ENCODE results near the gene TSPAN16.

Gene TSPAN16

DNA sequence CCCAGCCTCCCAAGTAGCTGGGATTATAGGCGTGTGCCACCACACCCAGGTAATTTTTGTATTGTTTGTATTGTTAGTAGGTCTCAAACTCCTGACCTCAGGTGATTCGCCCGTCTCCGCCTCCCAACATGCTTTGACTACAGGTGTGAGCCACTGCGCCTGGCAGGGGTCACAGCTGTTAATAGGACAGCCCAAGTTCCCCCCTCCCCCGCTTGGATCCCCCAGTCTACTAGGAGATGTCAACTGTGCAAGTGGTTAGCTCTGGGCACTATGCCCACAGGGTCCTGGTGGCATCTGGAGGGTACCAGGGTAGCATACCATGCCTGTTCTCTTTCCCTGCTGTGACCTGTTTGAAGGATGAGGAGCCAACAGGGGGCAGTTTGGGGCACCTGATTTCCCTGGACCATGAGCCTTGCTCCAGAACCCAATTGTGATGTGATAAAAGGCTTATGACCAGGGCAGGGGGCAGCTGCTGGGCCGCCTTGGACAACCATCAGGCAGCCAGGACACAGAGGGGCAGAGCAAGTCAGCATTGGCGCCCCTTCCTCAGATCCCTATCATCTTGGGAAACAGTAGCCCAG is at the start of gene TSPAN16:
TSPAN16 (plus strand) TSS at position 496 of the 581 bp plus-strand sequence. CDS start 138 bp downstream, outside the sequence.
- DNase-seq = no peak

DNA sequence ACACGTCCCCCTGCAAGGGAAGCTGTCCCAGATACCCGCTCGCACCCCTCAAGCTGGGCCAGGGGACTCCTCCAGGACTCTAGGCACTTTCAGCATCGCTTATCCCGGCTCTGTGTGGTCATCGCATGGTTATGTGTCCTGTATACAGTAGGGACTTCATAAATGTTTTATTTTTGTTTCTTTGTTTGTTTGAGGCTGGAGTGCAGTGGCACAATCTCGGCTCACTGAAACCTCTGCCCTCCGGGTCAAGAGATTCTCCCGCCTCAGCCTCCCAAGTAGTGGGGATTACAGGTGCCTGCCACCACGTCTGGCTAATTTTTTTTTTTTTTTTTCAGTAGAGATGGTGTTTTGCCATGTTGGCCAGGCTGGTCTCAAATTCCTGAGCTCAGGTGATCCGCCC is 49.0 kb upstream of the TSPAN16 start:
- DNase-seq = no peak

DNA sequence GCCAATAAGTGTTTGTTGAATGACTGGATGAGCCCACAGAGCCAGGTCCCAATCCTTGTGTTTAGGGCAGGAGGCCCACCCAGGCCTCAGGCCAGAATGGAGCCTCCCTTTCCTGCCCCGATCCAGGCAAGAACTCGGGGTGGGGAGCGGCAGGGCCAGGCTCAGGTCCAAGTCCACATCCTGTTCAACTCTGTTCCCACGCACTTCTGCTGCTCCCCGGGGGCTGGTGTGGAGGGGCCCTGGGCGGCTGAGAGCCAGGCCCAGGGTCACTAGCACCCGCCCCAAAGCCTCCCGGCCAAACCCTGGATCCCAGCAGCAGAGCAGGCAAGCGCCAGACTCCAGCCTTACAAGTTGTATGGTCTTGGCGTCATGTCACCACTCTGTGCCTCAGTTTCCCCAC is 48.6 kb upstream of the TSPAN16 start:
- DNase-seq = no peak

GRCh38 chr19:11247934-11248333 is 48.0 kb upstream of the TSPAN16 start:
- no peak for DNase-seq

DNA sequence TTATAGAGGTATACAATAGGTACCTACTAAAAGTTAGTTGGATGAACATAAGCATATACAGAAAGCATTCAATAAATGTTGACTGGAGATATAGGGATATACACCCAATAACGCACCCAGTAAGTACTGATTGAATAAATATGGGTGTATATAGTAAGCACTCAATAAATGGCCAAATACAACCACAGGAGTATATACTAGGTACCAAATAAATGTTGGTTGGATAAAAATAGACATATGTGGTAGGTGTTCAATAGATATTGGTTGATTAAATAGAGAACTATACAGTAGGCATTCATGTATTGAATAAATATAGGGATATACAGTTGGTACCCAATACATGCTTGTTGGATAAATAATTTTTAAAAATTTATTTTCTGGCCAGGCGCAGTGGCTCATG is 47.1 kb upstream of the TSPAN16 start:
- DNase-seq = no peak

GRCh38 chr19:11251217-11251616 is 44.7 kb upstream of the TSPAN16 start:
- DNase-seq = no peak

GRCh38 chr19:11251650-11252314 is 44.2 kb upstream of the TSPAN16 start:
- no peak for DNase-seq

GRCh38 chr19:11252665-11253355 is 43.1 kb upstream of the TSPAN16 start:
- no peak for DNase-seq

GRCh38 chr19:11254666-11255065 is 41.3 kb upstream of the TSPAN16 start:
- DNase-seq = no peak

GRCh38 chr19:11256189-11256588 is 39.8 kb upstream of the TSPAN16 start:
- DNase-seq = no peak

DNA sequence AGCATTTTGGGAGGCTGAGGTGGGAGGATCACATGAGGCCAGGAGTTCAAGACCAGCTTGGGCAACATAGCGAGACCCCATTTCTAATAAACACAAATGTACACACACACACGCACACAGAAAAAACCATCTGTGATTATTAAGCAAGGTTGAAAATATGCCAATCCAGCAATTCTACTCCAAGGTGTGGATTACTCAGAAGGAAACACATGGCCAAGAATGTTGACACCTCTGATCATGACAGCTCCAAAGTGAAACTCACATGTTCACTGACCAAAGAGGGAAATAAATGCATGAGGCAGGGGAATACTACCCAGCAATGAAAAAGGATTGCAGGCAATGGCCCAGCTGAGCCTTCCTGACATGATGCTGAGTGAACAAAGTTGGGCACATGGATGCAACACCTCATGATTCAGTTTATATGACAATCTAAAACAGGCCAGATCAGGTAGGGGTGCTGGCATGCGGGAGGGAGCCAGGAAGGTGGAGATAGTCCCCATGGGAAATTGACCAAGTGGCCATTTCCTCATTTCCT is 38.0 kb upstream of the TSPAN16 start:
- no peak for DNase-seq

GRCh38 chr19:11260996-11261395 is 35.0 kb upstream of the TSPAN16 start:
- DNase-seq = no peak

DNA sequence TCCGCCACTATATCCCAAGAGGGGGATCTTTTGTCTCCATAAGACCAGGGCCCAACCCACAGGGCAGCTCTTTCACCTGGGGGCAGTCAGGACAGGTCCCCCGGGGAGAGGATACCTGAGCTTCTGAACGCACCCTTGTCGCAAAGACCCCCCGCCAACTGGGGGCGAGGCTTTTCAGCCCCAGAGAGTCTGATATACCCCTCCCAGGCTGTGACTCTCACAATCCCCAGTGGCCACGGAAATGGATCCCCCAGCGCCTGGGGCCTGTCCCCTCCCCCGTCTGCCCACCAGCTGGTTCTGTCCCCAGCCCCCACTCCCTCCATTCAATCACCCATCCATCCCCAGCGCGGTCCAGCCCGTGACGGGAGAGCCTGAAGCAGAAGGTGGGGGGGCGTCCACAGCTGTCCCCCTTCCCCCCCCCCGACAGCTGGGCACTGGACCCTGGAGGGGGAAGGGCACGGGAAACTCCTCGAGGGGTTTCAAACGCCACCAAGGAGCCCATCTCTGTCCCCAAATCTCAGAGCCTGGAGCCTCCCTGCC is 34.5 kb upstream of the TSPAN16 start:
- no peak for DNase-seq

DNA sequence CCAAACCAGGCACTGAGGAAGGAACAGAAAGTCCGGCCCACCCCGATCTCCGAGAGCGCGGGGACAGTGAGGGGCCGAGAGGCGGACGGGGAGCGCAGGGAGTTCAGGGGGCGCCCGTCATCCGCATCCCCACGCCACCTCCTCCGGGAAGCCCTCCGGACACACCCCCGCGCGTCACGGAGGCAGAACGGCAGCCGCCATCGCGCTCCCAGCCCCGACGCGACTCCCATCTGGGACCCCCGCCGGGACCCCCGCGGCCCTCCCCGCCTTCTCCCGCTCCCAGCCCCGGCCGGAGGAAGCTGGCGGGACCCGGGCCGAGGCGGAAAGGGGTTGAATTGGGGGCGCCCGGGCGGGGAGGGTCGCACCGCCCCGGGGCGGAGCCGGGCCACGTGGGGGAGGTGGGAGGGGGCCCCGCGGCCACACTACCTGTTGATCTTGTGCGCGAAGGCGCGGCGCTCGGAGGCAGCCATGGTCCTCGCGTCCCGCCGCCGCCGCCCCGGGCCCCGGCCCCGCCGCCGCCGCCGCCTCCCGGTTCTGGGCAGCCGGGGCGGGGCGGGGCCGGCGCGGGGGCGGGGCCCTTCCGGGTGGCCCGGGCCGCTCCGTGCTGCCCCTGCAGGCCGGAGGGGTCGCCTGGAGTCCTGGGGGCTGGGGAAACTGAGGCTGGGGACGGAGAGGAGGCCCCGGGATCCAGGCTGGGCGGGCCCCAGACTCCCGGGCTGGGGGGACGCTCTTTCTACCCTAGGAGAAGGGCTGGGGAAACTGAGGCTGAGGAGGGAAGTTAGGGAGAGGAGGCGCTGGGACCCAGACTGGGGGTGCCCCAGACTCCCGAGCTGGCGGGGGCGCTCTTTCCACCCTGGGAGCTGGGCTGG is 33.8 kb upstream of the TSPAN16 start, which contains the start of gene DOCK6:
DOCK6 (minus strand) TSS at position 554 of the 869 bp plus-strand sequence; CDS start at position 470, 84 bp downstream.
- DNase-seq = no peak

- DNase-seq = no peak
Observed at GRCh38 chr19:11263726-11264125, 32.2 kb upstream of the TSPAN16 start.

DNA sequence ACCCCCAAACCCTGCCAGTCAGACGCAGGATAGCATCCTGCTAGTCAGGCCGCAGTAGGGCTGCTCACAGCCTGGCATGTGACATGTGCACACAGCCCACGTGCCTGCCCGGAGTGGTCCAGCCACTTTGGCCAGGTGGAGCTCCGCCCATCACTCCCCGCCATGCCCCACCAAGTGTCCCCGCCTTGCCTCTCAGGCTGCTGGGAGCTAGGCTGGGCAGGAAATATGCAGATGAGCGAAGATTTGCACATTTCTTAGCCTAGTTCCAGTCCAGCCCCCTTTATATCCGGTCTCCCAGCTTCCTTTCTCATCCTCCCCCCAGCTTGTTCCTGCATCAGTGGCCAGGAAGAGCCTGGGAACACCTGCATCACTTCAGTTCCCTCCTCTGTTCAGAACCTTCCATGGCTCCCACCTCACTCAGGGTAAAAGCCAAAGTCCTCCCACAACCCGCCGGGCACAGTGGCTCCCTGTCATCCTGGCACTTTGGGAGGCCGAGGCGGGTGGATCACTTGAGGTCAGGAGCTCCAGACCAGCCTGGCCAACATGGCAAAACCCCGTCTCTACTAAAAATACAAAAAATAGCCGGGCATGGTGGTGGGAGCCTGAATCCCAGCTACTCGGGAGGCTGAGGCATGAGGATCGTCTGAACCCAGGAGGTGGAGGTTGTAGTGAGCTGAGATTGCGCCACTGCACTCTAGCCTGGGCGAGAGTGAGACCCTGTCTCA is 31.3 kb upstream of the TSPAN16 start:
- DNase-seq = no peak

DNA sequence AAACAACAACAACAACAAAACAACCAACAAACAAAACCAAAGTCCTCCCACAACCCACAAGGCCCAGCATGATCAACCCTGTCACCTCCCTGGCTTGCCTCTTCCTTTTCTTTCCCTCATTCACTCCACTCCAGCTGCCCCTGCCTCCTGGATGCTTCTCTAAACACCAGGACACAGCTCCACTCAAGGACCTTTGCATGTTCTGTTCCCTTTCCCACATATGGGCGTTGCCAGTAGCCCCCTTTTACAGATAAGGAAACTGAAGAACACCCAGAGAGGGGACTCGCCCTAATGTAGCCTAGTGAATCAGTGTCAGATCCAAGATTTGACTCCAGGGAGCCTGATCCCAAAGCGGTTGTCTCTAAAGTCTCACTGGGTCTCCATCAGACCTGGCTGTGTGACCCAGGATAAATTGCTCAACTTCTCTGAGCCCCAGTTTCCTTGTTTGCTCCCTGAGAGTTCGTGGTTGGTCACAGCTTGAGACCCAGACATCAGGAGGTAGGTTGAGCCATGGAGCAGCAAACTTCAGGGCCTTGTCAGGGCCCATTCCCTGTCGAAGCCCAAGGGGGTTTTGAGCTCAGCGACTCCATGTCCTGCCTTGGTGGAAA is 30.7 kb upstream of the TSPAN16 start:
- no peak for DNase-seq

DNA sequence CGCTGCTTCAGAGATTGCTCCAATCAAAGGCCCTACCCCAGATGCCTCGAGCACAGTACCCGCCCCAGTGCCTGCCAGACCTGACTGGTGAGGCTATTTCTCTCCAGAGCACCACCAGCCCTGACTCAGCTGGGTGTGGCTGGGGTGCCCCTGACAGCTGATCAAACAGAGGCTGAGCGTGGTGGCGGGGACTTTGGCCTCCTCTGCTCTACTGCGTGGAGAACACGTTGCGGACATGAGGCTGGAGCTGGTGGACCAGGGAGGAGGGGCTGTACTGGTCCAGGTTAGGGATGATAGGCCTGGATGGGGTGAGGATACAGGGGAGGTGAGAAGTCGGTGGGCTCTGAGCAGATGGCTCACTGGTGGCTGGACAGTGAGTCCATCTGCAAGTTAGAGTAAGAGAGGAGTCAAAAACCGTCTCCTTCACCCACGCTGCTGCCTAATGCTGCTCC is 30.1 kb upstream of the TSPAN16 start:
- no peak for DNase-seq

DNA sequence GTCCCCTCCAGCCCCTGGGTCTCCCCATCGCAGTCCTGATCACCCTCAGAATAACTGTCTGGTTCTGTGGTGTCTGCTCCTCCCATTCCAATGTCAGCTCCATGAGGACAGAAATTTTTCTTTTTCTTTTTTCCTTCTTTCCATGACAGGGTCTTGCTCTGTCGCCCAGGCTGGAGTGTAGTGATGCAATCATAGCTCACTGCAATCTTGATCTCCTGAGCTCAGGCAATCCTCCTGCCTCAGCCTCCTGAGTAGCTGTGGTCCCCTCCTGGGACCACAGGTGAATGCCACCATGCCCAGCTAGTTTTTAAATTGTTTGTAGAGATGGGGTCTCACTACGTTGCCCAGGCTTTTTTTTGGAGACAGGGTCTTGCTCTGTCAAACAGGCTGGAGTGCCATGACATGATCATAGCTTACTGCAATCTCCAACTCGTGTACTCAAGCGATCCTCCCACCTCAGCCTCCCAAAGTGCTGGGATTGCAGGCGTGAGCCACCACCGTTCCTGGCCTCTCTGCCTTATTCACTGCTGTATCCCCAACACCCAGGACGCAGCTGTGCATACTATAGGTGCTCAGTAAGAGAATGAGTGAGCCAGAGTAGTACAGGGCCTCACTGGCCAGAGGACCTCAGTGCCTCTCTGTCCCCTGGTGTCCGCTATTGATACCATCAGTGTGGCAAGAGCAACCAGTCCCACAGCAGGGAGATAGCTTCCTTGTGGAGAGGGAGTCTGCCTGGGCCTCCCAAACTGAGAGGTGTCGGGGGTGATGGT is 28.5 kb upstream of the TSPAN16 start:
- DNase-seq = no peak

- DNase-seq = no peak
Observed at GRCh38 chr19:11268783-11269267, 27.1 kb upstream of the TSPAN16 start.
